HCT116 (cell line): ENCODE results near the gene TMEM238. TPM values are rescaled to one million over a fixed set of nuclear protein-coding genes. Genes with fewer than 3 reads are reported as not detected.

ENCODE experiments used
- ATAC-seq: fragments of 200-7000 bp; cut with Tn5 transposase; 2 replicates; pipeline ENCODE4 v1.9.1; 2020; ENCODE audit warnings: mild to moderate bottlenecking, moderate library complexity
- BruUV-seq: library from RNA; stranded (reverse); fragments of 400-500 nt; replicated peaks from 2 replicates; lab custom pipeline; 2021; lab: Mats Ljungman, UMichigan
- CTCF ChIA-PET: fragments of 300-600 bp; sonication (Branson Sonifier 250); formaldehyde crosslinking; loops from one replicate; lab custom pipeline; 2021; ENCODE audit warnings: antibody characterized with exemption; lab: Charles Lee
- POLR2A ChIA-PET: fragments of 300-600, 350-600 bp; sonication (Branson Sonifier 250); formaldehyde crosslinking; loops from one replicate; lab custom pipeline; 2021; ENCODE audit warnings: antibody characterized with exemption; lab: Charles Lee
- RAD21 ChIA-PET, 2 experiments: fragments of 300-600 bp; sonication (Branson Sonifier 250); formaldehyde crosslinking; loops; one replicate each; lab custom pipeline; 2023; ENCODE audit warnings: low total read pairs in 2 of 2; ENCODE audit not compliant: uncharacterized antibody in 2 of 2, unreplicated experiment in 2 of 2, low non-redundant PET in 1 of 2; lab: Charles Lee
- DNase-seq: peaks from one replicate; pipeline ENCODE4 v3.0.0-alpha.2; 2010; ENCODE audit warnings: low read depth, low spot score
- H2AFZ ChIP-seq: fragments of 200-600 bp; shearing (Covaris generic), sonication (generic); 2 replicates; pipeline ENCODE4 v1.6.1; 2017; ENCODE audit warnings: low read depth, mixed run types, mixed read lengths, antibody characterized with exemption, low read length; ENCODE audit not compliant: poor library complexity, severe bottlenecking
- H3K27ac ChIP-seq: 2 replicates; pipeline ENCODE4 v1.5.1; 2012; ENCODE audit warnings: low read depth, low read length
- H3K27me3 ChIP-seq: fragments of 200-600 bp; sonication (generic); 2 replicates; pipeline ENCODE4 v1.6.1; 2016; ENCODE audit warnings: mixed run types, low read length, mixed read lengths; ENCODE audit not compliant: insufficient read depth
- H3K36me3 ChIP-seq, 2 experiments: fragments of 200-500 bp in 1 of 2; fragments of 200-600 bp in 1 of 2; sonication (Bioruptor generic) in 1 of 2; sonication (generic) in 1 of 2; 2 replicates each; pipeline versions ENCODE4 v1.5.1 to v1.6.1; 2014 to 2016; ENCODE audit warnings: low read length in 2 of 2, inconsistent platforms in 1 of 2, mixed read lengths in 1 of 2, mixed run types in 1 of 2; ENCODE audit not compliant: insufficient read depth in 2 of 2, control insufficient read depth in 1 of 2
- H3K4me1 ChIP-seq, 2 experiments: fragments of 200-600 bp in 1 of 2; sonication (generic) in 1 of 2; 2 replicates each; pipeline versions ENCODE4 v1.5.1 to v1.6.1; 2012 to 2017; ENCODE audit warnings: low read length in 2 of 2, inconsistent platforms in 1 of 2, mild to moderate bottlenecking in 1 of 2, mixed read lengths in 1 of 2, mixed run types in 1 of 2, moderate library complexity in 1 of 2; ENCODE audit not compliant: insufficient read depth in 2 of 2, control insufficient read depth in 1 of 2
- H3K4me2 ChIP-seq: fragments of 200-600 bp; sonication (generic); 2 replicates; pipeline ENCODE4 v1.6.1; 2017; ENCODE audit warnings: mixed run types, low read length, mixed read lengths
- H3K4me3 ChIP-seq, 2 experiments: fragments of 200-600 bp in 1 of 2; sonication (generic) in 1 of 2; replicated peaks in 1 of 2; 2 replicates each; pipeline ENCODE4 v1.5.1; 2011 to 2016; ENCODE audit warnings: low read length in 2 of 2, control low read depth in 1 of 2, low read depth in 1 of 2, mild to moderate bottlenecking in 1 of 2, mixed read lengths in 1 of 2, mixed run types in 1 of 2
- H3K79me2 ChIP-seq: fragments of 200-600 bp; sonication (generic); 2 replicates; pipeline ENCODE4 v1.6.1; 2017; ENCODE audit warnings: mild to moderate bottlenecking, mixed run types, low read length, moderate library complexity, mixed read lengths; ENCODE audit not compliant: insufficient read depth
- H3K9ac ChIP-seq: fragments of 200-600 bp; sonication (generic); 2 replicates; pipeline ENCODE4 v1.6.1; 2016; ENCODE audit warnings: low read length, mixed read lengths
- H3K9me2 ChIP-seq: fragments of 200-600 bp; sonication (generic), shearing (Covaris generic); 2 replicates; pipeline ENCODE4 v1.6.1; 2017; ENCODE audit warnings: mixed run types, mild to moderate bottlenecking, moderate library complexity; ENCODE audit not compliant: insufficient read depth
- H3K9me3 ChIP-seq, 2 experiments: fragments of 200-500 bp in 1 of 2; fragments of 200-600 bp in 1 of 2; sonication (Bioruptor generic) in 1 of 2; sonication (generic) in 1 of 2; 2 replicates each; pipeline ENCODE4 v1.6.1; 2014 to 2017; ENCODE audit warnings: low read length in 2 of 2, mixed read lengths in 2 of 2, inconsistent platforms in 1 of 2, low read depth in 1 of 2, mild to moderate bottlenecking in 1 of 2, mixed run types in 1 of 2, moderate library complexity in 1 of 2; ENCODE audit not compliant: control insufficient read depth in 1 of 2, insufficient read depth in 1 of 2
- H4K20me1 ChIP-seq: fragments of 200-600 bp; sonication (generic), shearing (Covaris generic); 2 replicates; pipeline ENCODE4 v1.6.1; 2017; ENCODE audit warnings: mixed run types, mild to moderate bottlenecking, moderate library complexity; ENCODE audit not compliant: insufficient read depth
- CBX3 ChIP-seq: IDR thresholded peaks from 2 replicates; pipeline ENCODE4 v1.6.1; 2012; ENCODE audit warnings: low read depth
- EZH2 ChIP-seq: fragments of 200-600 bp; sonication (generic); IDR thresholded peaks from 2 replicates; pipeline ENCODE4 v1.6.1; 2017; ENCODE audit warnings: antibody characterized with exemption, mixed run types
- EZH2phosphoT487 ChIP-seq: fragments of 200-600 bp; IDR thresholded peaks from 2 replicates; pipeline ENCODE4 v1.6.1; 2018; ENCODE audit warnings: antibody characterized with exemption, borderline replicate concordance
- JUND ChIP-seq: IDR thresholded peaks from 2 replicates; pipeline ENCODE4 v1.6.1; 2012
- POLR2A ChIP-seq: IDR thresholded peaks from 2 replicates; pipeline ENCODE4 v1.7.0; 2011; ENCODE audit warnings: borderline replicate concordance; ENCODE audit not compliant: insufficient read depth, insufficient read length; ENCODE audit errors: extremely low read depth
- POLR2AphosphoS5 ChIP-seq: IDR thresholded peaks from 2 replicates; pipeline ENCODE4 v1.6.1; 2011; ENCODE audit warnings: mild to moderate bottlenecking, low read depth, low read length, moderate library complexity
- SP1 ChIP-seq: IDR thresholded peaks from 2 replicates; pipeline ENCODE4 v1.6.1; 2012; ENCODE audit warnings: low read depth
- ZFX ChIP-seq: fragments of 450-650 bp; IDR thresholded peaks from 2 replicates; pipeline ENCODE4 v1.6.1; 2017
- intact Hi-C: fragments of 100-400 bp; cut with micrococcal nuclease; formaldehyde crosslinking; loops from 2 replicates; pipeline ENCODE4 v1.10.0; 2022
- total RNA-seq: library from RNA; stranded (reverse); gene quantifications from one replicate; pipeline ENCODE4 v1.2.1, GENCODE V29; 2021; ENCODE audit not compliant: unreplicated experiment
- TF ChIP-seq, protein P1 (sequence below): IDR thresholded peaks from 2 replicates; pipeline ENCODE4 v1.6.1; 2012; ENCODE audit warnings: low read depth

TMEM238 gene
- total RNA-seq, 1 experiment from 2014 or later: 21.0 TPM

DNA sequence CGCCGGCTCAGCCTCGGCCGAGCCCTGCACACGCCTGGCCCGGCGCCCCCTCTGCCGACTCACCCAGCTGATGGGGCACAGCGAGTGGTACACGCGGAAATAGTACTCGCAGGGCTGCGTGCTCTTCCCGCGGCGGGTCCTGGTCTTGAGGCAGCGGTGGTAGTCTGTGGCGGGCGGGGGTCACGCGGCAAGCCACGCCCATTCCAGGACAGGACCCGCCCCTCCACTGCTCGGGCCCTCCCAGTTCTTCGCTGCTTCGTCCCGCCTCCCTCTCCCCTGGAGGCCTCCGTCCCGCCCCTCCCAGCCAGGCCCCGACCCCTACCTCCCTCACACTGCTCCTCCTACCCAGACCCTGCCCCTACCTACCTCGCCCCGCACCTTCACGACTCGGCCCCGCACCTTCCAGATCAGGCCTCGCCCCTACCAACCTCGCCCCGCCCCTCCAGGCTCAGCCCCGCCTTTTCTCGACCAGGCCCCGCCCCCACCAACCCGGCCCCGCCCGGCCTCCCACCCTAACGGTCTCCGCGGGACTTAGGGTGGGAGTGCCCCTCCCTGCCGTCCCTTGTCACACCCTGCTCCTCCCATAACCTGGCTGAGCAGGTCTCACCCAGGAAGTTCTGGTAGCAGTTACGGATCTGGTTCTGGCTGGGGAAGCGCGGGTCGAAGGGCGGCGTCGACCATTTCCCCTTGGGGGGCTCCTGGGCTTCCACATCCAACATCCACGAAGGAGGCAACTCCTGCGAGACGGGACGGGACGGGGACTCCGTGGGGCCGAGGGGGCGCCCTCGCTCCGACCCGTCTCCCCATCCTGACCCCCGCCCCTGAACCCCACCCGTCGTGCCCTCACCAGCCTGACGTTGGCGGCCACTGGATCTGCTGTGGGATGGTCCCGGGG, 30.0 kb downstream of the TMEM238 start:
- Histone ChIP-seq H3K4me1 (peaks cover 2 to 42% of the 10 kb centered on the region in 2 experiments; a peak in 3 of 4 replicates), H3K4me2 (peak overlapping the region; percentile 92), H3K9me3 (no peaks in the 10 kb centered on the region), H3K79me2 (no peaks in the 10 kb centered on the region), H3K27me3 (no peaks in the 10 kb centered on the region), H4K20me1 (no peaks in the 10 kb centered on the region), H3K36me3 (no peaks in the 10 kb centered on the region), H2AFZ (peak overlapping the region; percentile 61), H3K9ac (peak overlapping the region; percentile 59), H3K9me2 (no peaks in the 10 kb centered on the region), H3K27ac (peak overlapping the region; percentile 36; the same call in 1 of the 2 replicates), H3K4me3 (peak overlapping the region; percentile 46 to 61)
- RAD21 ChIA-PET: no interaction called here
- BruUV-seq: no TSS peak
- ATAC-seq: peak; percentile 91
- intact Hi-C loops: no loop called here
- TF ChIP-seq POLR2AphosphoS5 (peak; percentile 41; the same call in 1 of the 2 replicates), POLR2A (no peak)
- DNase-seq: peak; percentile 23
- POLR2A ChIA-PET: no interaction called here
- CTCF ChIA-PET: no interaction called here

DNA sequence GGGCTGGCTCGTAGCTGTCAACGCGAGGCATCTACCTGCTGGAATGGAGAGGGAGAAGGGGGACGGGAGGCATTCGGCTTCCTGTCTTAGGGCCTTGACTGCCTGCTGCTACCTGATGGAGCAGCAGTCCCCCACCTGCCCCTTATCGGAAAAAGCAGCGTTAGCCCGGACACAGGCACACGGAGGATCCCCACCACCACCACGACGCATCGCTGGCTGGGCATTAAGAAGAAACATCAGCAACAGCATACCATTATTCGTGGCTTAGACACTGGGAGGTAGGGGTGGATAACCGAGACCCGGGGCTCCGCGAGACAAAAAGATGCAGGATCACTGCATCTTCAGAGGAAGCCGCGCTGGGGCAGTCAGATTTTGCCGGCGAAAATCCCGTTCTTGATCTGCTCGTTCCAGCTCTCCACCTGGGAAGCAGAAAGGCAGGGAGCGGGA, 30.7 kb downstream of the TMEM238 start:
- Histone ChIP-seq H2AFZ (peak overlapping the region; percentile 61), H3K36me3 (no peaks in the 10 kb centered on the region), H3K79me2 (no peaks in the 10 kb centered on the region), H3K27ac (peak overlapping the region; percentile 36; the same call in 1 of the 2 replicates), H3K9me3 (no peaks in the 10 kb centered on the region), H3K9me2 (no peaks in the 10 kb centered on the region), H4K20me1 (no peaks in the 10 kb centered on the region), H3K9ac (peak overlapping the region; percentile 59), H3K4me2 (peak overlapping the region; percentile 92), H3K4me1 (peaks cover 2 to 42% of the 10 kb centered on the region in 2 experiments; a peak in 3 of 4 replicates), H3K27me3 (no peaks in the 10 kb centered on the region), H3K4me3 (peak overlapping the region; percentile 46 to 61)
- POLR2A ChIA-PET: interaction anchor here (1.6 kb wide), 1 partner anchor 14 kb away, joined by 6 read pairs; the partner anchor contains the start of gene KMT5C
- DNase-seq (no peak), ATAC-seq (no peak)
- CTCF ChIA-PET: no interaction called here
- RAD21 ChIA-PET: no interaction called here
- intact Hi-C loops: no loop called here
- TSS peak; percentile 74 for BruUV-seq
- TF ChIP-seq SP1 (no peak), CBX3 (no peak), POLR2A (no peak), EZH2 (no peak), EZH2phosphoT487 (no peak), JUND (no peak), ZFX (no peak), POLR2AphosphoS5 (no peak)
- TF ChIP-seq, protein P1, sequence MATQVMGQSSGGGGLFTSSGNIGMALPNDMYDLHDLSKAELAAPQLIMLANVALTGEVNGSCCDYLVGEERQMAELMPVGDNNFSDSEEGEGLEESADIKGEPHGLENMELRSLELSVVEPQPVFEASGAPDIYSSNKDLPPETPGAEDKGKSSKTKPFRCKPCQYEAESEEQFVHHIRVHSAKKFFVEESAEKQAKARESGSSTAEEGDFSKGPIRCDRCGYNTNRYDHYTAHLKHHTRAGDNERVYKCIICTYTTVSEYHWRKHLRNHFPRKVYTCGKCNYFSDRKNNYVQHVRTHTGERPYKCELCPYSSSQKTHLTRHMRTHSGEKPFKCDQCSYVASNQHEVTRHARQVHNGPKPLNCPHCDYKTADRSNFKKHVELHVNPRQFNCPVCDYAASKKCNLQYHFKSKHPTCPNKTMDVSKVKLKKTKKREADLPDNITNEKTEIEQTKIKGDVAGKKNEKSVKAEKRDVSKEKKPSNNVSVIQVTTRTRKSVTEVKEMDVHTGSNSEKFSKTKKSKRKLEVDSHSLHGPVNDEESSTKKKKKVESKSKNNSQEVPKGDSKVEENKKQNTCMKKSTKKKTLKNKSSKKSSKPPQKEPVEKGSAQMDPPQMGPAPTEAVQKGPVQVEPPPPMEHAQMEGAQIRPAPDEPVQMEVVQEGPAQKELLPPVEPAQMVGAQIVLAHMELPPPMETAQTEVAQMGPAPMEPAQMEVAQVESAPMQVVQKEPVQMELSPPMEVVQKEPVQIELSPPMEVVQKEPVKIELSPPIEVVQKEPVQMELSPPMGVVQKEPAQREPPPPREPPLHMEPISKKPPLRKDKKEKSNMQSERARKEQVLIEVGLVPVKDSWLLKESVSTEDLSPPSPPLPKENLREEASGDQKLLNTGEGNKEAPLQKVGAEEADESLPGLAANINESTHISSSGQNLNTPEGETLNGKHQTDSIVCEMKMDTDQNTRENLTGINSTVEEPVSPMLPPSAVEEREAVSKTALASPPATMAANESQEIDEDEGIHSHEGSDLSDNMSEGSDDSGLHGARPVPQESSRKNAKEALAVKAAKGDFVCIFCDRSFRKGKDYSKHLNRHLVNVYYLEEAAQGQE: no peak
- TF ChIP-seq, all 23 proteins: peak for 0
